Suppressor macrophage treated with lipopolysaccharide for 1 hour (primary cell): ENCODE results near the gene RNPEP.
"Not testable (repeated sequence)": the region's sequence is repeated elsewhere in the genome, so short reads cannot be mapped to it uniquely, and the experiment has no call there.

Experiments used
- DNase-seq, 3 donors: peaks; one replicate each; pipeline ENCODE4 v3.0.0-alpha.2; 2020 to 2022

RNPEP gene

GRCh38 chr1:202012544-202013478 lies 30.4 kb downstream of the RNPEP start:
- DNase-seq, result no peak

DNA sequence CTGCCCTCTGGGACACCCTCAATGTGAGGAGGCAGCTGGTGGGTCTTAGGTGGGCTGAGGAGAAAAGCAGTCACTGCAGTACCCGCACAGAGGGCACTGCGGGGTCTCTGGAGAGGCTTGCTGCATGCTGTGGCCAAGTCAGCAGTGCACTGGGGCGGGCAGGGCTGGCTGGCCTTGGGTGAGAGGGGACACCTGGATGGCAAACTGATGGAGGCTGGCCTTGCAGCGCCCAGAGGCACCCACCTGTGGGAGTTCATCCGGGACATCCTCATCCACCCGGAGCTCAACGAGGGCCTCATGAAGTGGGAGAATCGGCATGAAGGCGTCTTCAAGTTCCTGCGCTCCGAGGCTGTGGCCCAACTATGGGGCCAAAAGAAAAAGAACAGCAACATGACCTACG lies 31.2 kb downstream of the RNPEP start:
- no peak for DNase-seq

GRCh38 chr1:202014060-202014459 lies 31.6 kb downstream of the RNPEP start:
- DNase-seq, result no peak

GRCh38 chr1:202014915-202015661 lies 32.6 kb downstream of the RNPEP start:
- no peak for DNase-seq

- DNase-seq, result no peak
Observed at GRCh38 chr1:202015662-202015937, 33.2 kb downstream of the RNPEP start.

GRCh38 chr1:202016022-202016810 lies 33.8 kb downstream of the RNPEP start:
- DNase-seq, result no peak

DNA sequence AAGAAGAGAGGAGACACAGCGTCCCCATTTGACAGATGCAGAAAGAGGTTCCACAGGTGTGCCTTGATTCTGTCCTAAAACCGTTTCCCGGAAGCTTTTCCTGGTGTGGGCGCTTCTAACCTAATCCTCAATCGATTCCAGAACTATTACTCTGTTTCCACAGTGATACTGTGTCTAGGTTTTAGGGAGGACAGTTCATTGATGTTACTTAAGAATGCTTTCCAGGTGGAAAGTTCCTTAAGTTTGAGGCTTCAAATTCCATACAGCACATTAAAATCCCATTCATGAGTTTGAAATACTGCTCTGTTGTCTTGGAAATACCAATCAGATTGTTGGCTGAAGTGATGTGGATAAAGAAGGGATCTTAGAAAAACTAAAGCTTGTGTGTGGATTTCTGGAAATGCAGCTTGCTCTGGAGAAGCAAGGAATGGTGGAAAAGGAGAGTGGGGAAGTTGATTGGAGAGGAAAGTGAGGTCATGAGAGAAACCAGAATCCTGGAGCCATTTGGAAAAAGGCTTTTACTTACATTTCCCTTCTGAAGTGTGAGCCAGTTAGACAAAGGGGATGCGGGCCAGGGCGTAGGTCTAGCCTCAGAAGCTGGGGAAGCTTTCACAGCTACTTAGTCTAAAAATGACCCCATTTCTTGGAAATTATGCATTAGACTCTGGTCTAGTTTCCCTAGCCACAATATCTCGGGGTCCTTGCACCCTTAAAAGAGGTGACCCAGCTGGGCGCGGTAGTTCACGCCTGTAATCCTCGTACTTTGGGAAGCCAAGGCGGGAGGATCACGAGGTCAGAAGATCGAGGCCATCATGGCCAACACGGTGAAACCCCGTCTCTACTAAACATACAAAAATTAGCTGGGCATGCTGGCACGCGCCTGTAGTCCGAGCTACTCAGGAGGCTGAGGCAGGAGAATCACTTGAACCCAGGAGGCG lies 34.6 kb downstream of the RNPEP start:
- no peak for DNase-seq

- no peak for DNase-seq
Observed at GRCh38 chr1:202017749-202018467, 35.5 kb downstream of the RNPEP start.

DNA sequence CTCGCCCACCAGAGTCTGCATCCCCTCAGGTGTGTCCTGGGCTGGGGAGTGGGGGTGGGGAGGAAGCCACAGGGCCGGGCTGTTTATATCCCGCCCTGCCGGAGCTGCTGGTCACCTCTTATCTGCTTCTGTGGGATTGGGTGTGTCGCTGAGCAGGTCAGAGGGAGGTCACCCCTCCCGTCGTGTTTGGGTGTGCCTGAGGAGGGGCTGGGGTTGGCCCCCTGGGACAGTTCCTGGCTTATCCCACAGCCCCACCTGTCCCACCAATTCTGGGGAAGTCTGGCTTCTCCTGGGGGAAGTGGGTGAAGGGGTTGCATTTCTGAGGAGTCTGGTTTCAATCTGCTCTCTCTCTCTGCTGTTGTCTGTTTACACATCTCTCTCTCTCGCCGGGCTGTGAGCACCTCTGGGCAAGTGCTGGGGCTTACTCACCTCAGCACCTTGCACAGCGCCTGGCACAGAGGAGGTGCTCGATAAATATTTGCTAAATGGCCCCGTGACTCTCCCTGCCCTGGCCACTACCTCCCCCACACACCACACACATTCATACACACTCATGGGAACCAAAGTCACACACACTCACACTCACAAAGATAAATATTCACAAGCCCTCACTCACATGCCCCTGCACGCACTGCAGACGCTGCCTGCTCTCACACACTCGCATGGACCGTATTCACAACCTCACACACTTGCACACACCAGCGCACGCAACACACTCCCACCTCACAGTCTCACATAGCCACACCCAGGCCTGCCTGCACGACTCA lies 36.2 kb downstream of the RNPEP start:
- no peak for DNase-seq

GRCh38 chr1:202019235-202019558 lies 36.7 kb downstream of the RNPEP start:
- DNase-seq, result not testable (repeated sequence)

DNA sequence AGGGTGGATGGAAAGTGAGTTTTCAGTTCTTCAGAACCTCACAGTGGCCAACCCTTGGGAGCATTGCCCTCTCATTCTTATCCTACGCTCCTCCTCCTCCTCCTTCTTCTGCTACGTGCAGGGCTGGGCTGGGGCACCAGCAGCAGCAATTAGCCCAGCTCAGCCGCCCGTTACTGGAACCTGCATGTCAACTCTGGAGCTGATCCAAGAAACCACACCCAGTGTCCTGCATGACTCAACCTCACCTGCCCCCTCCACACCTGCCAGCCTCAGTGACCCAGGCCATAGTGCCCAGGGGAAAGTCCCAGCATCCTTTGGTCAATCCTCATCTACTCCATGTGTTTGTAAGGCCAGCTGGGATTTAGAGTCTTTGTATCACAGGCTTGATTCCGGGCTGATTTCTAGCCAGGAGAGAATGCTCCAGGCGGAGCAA lies 40.6 kb downstream of the RNPEP start:
- DNase-seq, result no peak

GRCh38 chr1:202029171-202029665 lies 46.8 kb downstream of the RNPEP start:
- peak; percentile 16 to 72 (median 63) for DNase-seq

- DNase-seq, result no peak
Observed at GRCh38 chr1:202029727-202030126, 47.3 kb downstream of the RNPEP start.

GRCh38 chr1:202031796-202032195 lies 49.3 kb downstream of the RNPEP start:
- no peak for DNase-seq

- no peak for DNase-seq
Observed at GRCh38 chr1:202034149-202034682, 51.8 kb downstream of the RNPEP start.

DNA sequence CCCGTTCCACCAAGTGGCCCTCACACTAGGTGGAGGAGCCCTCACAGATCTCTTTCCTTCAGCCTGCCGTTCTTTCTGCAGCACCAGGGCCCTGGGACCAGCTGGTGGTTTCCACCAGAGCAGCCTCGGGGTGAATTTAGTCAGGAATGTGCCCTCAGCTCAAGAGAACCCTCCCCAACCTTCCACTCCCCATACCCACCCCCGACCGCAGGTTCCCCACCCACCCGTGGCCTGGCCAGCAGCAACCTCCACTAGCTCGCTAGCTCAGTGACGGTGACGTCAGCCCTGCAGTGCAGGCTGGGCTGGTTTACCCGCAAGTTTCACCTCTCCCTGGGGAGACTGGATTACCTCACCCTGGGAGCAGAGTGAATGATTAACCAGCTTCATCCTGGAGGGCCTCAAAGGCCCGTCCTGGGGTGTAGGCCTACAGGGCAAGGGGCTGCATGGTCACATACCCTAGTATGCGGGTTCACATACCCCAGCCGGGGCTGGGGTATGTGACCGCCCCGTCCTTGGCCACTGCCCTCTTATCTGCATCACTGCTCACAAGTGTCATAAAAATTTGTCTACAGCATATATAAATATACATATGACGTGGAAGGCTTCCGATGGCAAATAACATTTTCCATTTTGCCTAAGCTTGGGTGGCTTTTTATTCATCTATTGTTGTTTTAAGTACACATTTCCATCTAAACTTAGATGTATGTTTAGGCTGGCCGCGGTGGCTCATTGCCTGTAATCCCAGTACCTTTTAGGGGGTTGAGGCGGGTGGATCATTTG lies 52.4 kb downstream of the RNPEP start:
- peak in 1 of 3 donors; percentile 11 for DNase-seq

GRCh38 chr1:202036595-202037387 lies 54.3 kb downstream of the RNPEP start:
- DNase-seq, result no peak

DNA sequence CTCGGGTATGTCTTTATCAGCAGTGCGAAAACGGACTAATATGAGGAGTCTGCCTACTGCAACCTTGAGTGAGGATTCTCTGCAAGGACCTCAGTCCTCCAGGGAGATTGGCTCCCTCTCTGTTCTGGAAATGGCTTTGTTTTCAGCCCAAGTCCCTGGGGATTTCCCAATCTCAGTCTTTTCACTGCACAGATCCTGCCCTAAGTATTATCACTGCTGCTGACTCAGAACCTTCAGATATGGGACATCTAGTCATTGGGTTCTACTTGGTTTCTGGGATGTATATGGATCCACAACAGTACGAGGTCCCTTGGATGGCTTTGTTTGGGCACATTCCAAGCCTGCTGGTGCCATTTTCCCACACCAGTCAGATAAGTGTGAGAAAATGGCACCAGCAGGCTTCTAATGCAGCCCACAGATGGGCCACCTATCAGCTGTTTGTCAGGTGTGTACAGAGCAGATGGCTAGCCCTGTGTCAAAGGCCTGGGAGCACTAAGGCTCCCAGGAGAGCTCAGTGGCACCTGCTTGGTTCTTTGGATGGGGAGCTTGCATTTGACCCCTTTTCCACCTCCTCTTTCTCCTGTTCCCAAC lies 55.4 kb downstream of the RNPEP start:
- peak in 2 of 3 donors; percentile 15 to 21 for DNase-seq
